Non-pigmented ciliary epithelial cell (primary cell): Measurements from ENCODE around the gene CLMN.

Source experiments
- DNase-seq: peaks from one replicate; pipeline ENCODE4 v3.0.0-alpha.2; 2010; ENCODE audit warnings: low read depth

CLMN gene

GRCh38 chr14:95320955-95321600 lies 1.4 kb upstream of the CLMN start:
- DNase-seq = no peak

- no peak for DNase-seq
Measured at GRCh38 chr14:95320078-95320895, 579 bp upstream of the CLMN start.

GRCh38 chr14:95318399-95319311 lies 1.1 kb downstream of the CLMN start:
- no peak for DNase-seq

GRCh38 chr14:95317817-95318343 lies 1.8 kb downstream of the CLMN start:
- DNase-seq = no peak

GRCh38 chr14:95316821-95317220 lies 2.9 kb downstream of the CLMN start:
- no peak for DNase-seq

GRCh38 chr14:95315579-95315978 lies 4.1 kb downstream of the CLMN start:
- no peak for DNase-seq

- no peak for DNase-seq
Measured at GRCh38 chr14:95315156-95315555, 4.6 kb downstream of the CLMN start.

- no peak for DNase-seq
Measured at GRCh38 chr14:95314609-95315008, 5.1 kb downstream of the CLMN start.

- no peak for DNase-seq
Measured at GRCh38 chr14:95313707-95314106, 6.0 kb downstream of the CLMN start.

- no peak for DNase-seq
Measured at GRCh38 chr14:95313190-95313589, 6.5 kb downstream of the CLMN start.

- DNase-seq = no peak
Measured at GRCh38 chr14:95312311-95312710, 7.4 kb downstream of the CLMN start.

- no peak for DNase-seq
Measured at GRCh38 chr14:95311752-95312151, 8.0 kb downstream of the CLMN start.

GRCh38 chr14:95310635-95311380 lies 8.9 kb downstream of the CLMN start:
- DNase-seq = no peak

GRCh38 chr14:95309261-95310051 lies 10.3 kb downstream of the CLMN start:
- no peak for DNase-seq

GRCh38 chr14:95308073-95308472 lies 11.6 kb downstream of the CLMN start:
- no peak for DNase-seq

- DNase-seq = no peak
Measured at GRCh38 chr14:95307402-95308041, 12.2 kb downstream of the CLMN start.

GRCh38 chr14:95305940-95306339 lies 13.8 kb downstream of the CLMN start:
- no peak for DNase-seq

- no peak for DNase-seq
Measured at GRCh38 chr14:95305145-95305544, 14.6 kb downstream of the CLMN start.

- no peak for DNase-seq
Measured at GRCh38 chr14:95304342-95304741, 15.4 kb downstream of the CLMN start.

- no peak for DNase-seq
Measured at GRCh38 chr14:95303552-95303951, 16.2 kb downstream of the CLMN start.
